NCI-H226 (cell line): ENCODE measurements around the gene VWA5B2.

Experiments used
- DNase-seq: peaks from one replicate; pipeline ENCODE4 v3.0.0-alpha.2; 2015

Gene VWA5B2

DNA sequence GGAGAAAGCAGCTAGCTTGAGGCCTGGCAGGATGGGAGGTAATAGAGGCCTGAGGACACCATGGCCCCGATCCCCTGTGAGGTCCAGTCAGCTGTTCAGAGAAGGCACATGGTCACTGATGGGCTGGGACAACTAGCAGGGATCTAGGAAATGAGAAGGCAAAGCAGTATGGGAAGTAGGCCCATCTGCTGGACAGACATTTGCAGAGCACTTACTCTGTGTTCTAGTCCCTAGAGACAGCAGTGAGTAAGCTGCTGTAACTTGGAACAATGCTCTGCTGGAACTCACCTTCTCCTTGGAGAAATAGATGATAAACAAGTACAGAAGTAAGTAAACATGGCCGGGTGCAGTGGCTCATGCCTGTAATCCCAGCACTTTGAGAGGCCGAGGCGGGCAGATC is 53.6 kb downstream of the VWA5B2 start:
- no peak for DNase-seq

DNA sequence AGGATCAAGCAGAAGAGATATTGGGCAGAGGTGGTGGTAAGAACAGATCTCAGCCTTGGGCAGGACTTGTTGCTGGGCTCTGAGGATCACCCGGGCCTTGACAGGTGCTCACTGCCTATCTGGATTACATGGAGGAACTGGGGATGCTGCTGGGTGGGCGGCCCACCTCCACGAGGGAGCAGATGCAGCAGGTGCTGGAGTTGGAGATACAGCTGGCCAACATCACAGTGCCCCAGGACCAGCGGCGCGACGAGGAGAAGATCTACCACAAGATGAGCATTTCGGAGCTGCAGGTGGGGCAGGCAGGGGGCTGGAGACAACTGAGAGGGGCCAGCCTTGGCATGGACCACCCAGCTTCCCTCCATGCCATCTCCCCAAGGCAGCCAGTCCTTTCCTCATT is 54.3 kb downstream of the VWA5B2 start:
- no peak for DNase-seq

DNA sequence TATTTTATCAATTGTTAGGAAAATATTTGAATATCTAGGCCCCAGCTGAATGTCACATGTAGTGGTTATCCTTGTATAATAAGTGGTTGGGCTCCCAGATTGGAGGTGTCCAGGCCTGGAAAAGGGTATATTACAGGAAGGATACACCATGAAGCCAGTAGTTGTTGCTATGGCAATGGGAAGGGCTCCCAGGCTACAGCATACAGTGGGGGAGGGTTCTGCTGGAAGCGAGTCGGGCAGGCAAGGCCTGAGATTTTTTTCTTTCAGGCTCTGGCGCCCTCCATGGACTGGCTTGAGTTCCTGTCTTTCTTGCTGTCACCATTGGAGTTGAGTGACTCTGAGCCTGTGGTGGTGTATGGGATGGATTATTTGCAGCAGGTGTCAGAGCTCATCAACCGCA is 55.3 kb downstream of the VWA5B2 start:
- DNase-seq: peak; percentile 58

DNA sequence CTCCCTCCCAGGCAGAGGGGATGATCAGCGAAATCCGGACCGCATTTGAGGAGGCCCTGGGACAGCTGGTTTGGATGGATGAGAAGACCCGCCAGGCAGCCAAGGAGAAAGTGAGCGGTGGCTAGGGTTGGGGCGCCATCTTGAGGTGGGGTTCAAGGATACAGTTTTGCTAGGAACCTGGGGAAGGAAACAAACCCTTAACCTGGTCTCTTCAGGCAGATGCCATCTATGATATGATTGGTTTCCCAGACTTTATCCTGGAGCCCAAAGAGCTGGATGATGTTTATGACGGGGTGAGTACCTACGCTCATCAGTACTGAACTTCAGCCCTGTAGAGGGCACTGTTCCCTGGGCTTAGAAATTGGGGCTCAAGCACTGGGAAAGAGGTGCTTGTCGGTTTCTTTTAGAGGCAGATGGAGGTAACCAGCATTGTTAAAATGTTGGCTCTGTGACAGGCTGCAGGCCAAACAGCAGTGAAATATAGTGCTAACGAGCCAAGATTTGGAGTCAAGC is 60.1 kb downstream of the VWA5B2 start:
- DNase-seq: peak; percentile 26

GRCh38 chr3:184290331-184290730 is 60.9 kb downstream of the VWA5B2 start:
- no peak for DNase-seq

DNA sequence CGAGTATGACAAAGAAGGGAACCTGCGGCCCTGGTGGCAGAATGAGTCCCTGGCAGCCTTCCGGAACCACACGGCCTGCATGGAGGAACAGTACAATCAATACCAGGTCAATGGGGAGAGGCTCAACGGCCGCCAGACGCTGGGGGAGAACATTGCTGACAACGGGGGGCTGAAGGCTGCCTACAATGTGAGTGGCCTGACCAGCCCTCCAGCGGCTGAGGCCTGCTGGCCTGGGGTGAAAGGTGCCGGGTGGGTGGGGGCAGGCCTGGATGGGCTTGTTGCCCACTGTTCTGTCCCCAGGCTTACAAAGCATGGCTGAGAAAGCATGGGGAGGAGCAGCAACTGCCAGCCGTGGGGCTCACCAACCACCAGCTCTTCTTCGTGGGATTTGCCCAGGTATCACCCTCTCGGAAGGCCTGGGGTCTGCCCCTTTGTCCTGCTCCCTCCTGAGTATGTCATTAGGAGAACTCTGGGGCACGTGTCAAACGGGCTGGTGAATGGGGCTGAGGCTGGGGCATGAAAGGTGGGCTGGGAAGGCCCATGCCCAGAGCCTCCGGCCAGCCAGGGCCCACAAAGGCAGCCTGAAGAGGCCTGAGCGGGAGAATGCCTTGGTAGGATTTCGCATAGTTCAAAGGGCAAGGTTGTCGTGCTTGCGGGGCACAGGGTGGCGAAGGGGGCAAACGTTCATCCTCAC is 61.8 kb downstream of the VWA5B2 start:
- DNase-seq: no peak
